ENCODE measurements around the gene ZDHHC9.

ZDHHC9 gene

GRCh38 chrX:129786210-129786651 is 57.5 kb downstream of the ZDHHC9 start:
- peaks cover 64% of the 10 kb centered on the region for H3K4me1 ChIP-seq (ENCODE audit: low read length)
- no peak overlapping the region for H2AFZ ChIP-seq (ENCODE audit: low read depth, low read length)
- H3K27ac ChIP-seq (ENCODE audit: low read length), result peak overlapping the region; percentile 88
- peaks cover 61% of the 10 kb centered on the region for H4K20me1 ChIP-seq (ENCODE audit: insufficient read depth, low read length)
- peak overlapping the region; percentile 78 for H3K4me2 ChIP-seq (ENCODE audit: low read length)
- no peaks in the 10 kb centered on the region for H3K9me3 ChIP-seq (ENCODE audit: insufficient read depth, low read length)
- peaks cover 69% of the 10 kb centered on the region for H3K79me2 ChIP-seq (ENCODE audit: low read length)
- TF ChIP-seq CTCF (IDR thresholded peaks at IDR 0.05; ENCODE audit: low read depth, low read length) (no peak), EZH2phosphoT487 (IDR thresholded peaks at IDR 0.05; ENCODE audit: low read depth) (no peak)
- peak overlapping the region; percentile 54 for H3K9ac ChIP-seq (ENCODE audit: low read length)
- no peaks in the 10 kb centered on the region for H3K27me3 ChIP-seq (ENCODE audit: low read depth, low read length)
- peak overlapping the region; percentile 63 for H3K4me3 ChIP-seq (ENCODE audit: low read length)
- peaks cover 64% of the 10 kb centered on the region for H3K36me3 ChIP-seq (replicated peaks; ENCODE audit: low read depth, low read length)

- peaks cover 58% of the 10 kb centered on the region for H4K20me1 ChIP-seq (ENCODE audit: insufficient read depth, low read length)
- no peaks in the 10 kb centered on the region for H3K27me3 ChIP-seq (ENCODE audit: low read depth, low read length)
- peaks cover 76% of the 10 kb centered on the region for H3K79me2 ChIP-seq (ENCODE audit: low read length)
- no peak overlapping the region for H2AFZ ChIP-seq (ENCODE audit: low read depth, low read length)
- peaks cover 69% of the 10 kb centered on the region for H3K4me1 ChIP-seq (ENCODE audit: low read length)
- peak overlapping the region; percentile 54; the same call in 1 of the 2 replicates for H3K9ac ChIP-seq (ENCODE audit: low read length)
- H3K4me2 ChIP-seq (ENCODE audit: low read length), result peak overlapping the region; percentile 78
- no peak for TF ChIP-seq CTCF (IDR thresholded peaks at IDR 0.05; ENCODE audit: low read depth, low read length)
- no peak for TF ChIP-seq EZH2phosphoT487 (IDR thresholded peaks at IDR 0.05; ENCODE audit: low read depth)
- H3K27ac ChIP-seq (ENCODE audit: low read length), result peak overlapping the region; percentile 88
- no peaks in the 10 kb centered on the region for H3K9me3 ChIP-seq (ENCODE audit: insufficient read depth, low read length)
- peak overlapping the region; percentile 63 for H3K4me3 ChIP-seq (ENCODE audit: low read length)
- peaks cover 56% of the 10 kb centered on the region for H3K36me3 ChIP-seq (replicated peaks; ENCODE audit: low read depth, low read length)
Observed at GRCh38 chrX:129785160-129785947, 58.3 kb downstream of the ZDHHC9 start.

GRCh38 chrX:129784371-129784770 is 59.3 kb downstream of the ZDHHC9 start:
- H3K27ac ChIP-seq (ENCODE audit: low read length), result peak overlapping the region; percentile 30; the same call in 1 of the 2 replicates
- peak overlapping the region; percentile 19; the same call in 1 of the 2 replicates for H3K4me3 ChIP-seq (ENCODE audit: low read length)
- H3K4me1 ChIP-seq (ENCODE audit: low read length), result peaks cover 68% of the 10 kb centered on the region
- no peaks in the 10 kb centered on the region for H3K9me3 ChIP-seq (ENCODE audit: insufficient read depth, low read length)
- H2AFZ ChIP-seq (ENCODE audit: low read depth, low read length), result no peak overlapping the region
- peak overlapping the region; percentile 39 for H3K4me2 ChIP-seq (ENCODE audit: low read length)
- TF ChIP-seq EZH2phosphoT487 (IDR thresholded peaks at IDR 0.05; ENCODE audit: low read depth) (no peak), CTCF (IDR thresholded peaks at IDR 0.05; ENCODE audit: low read depth, low read length) (no peak)
- H3K27me3 ChIP-seq (ENCODE audit: low read depth, low read length), result no peaks in the 10 kb centered on the region
- peaks cover 57% of the 10 kb centered on the region for H4K20me1 ChIP-seq (ENCODE audit: insufficient read depth, low read length)
- peaks cover 86% of the 10 kb centered on the region for H3K79me2 ChIP-seq (ENCODE audit: low read length)
- no peak overlapping the region for H3K9ac ChIP-seq (ENCODE audit: low read length)
- H3K36me3 ChIP-seq (replicated peaks; ENCODE audit: low read depth, low read length), result peaks cover 50% of the 10 kb centered on the region

- Histone ChIP-seq H3K4me3 (ENCODE audit: low read length) (peak overlapping the region; percentile 70; the same call in 1 of the 2 replicates), H3K36me3 (replicated peaks; ENCODE audit: low read depth, low read length) (peaks cover 46% of the 10 kb centered on the region), H3K9me3 (ENCODE audit: insufficient read depth, low read length) (no peaks in the 10 kb centered on the region), H3K4me1 (ENCODE audit: low read length) (peaks cover 78% of the 10 kb centered on the region), H3K4me2 (ENCODE audit: low read length) (peak overlapping the region; percentile 77), H3K9ac (ENCODE audit: low read length) (no peak overlapping the region), H3K27ac (ENCODE audit: low read length) (peak overlapping the region; percentile 93), H3K79me2 (ENCODE audit: low read length) (peaks cover 91% of the 10 kb centered on the region), H2AFZ (ENCODE audit: low read depth, low read length) (no peak overlapping the region), H4K20me1 (ENCODE audit: insufficient read depth, low read length) (peaks cover 54% of the 10 kb centered on the region), H3K27me3 (ENCODE audit: low read depth, low read length) (no peaks in the 10 kb centered on the region)
- no peak for TF ChIP-seq CTCF (IDR thresholded peaks at IDR 0.05; ENCODE audit: low read depth, low read length)
- no peak for TF ChIP-seq EZH2phosphoT487 (IDR thresholded peaks at IDR 0.05; ENCODE audit: low read depth)
Observed at GRCh38 chrX:129783291-129783713, 60.4 kb downstream of the ZDHHC9 start.

Measured in OCI-LY3 (cell line).